Stimulated activated CD8-positive, alpha-beta memory T cell treated with anti-CD3 and anti-CD28 coated beads, Interleukin-7, amount 100 ng/mL, for 4 hours (primary cell): ENCODE data around the gene LIN28B.
"Not testable (repeated sequence)": the region's sequence is repeated elsewhere in the genome, so short reads cannot be mapped to it uniquely, and the experiment has no call there.

Source experiments
- DNase-seq, 2 donors: peaks; one replicate each; pipeline ENCODE4 v3.0.0-alpha.2; 2020; ENCODE audit warnings: low read depth in 2 of 2

Gene LIN28B

GRCh38 chr6:104955927-104956730 lies 778 bp upstream of the LIN28B start:
- DNase-seq, result no peak

GRCh38 chr6:104957301-104958177 lies 632 bp downstream of the LIN28B start:
- DNase-seq, result no peak

- DNase-seq, result no peak
Observed at GRCh38 chr6:104958178-104959025, 1.5 kb downstream of the LIN28B start.

GRCh38 chr6:104959026-104959858 lies 2.3 kb downstream of the LIN28B start:
- DNase-seq, result no peak

GRCh38 chr6:104969108-104969507 lies 12.2 kb downstream of the LIN28B start:
- no peak for DNase-seq

- DNase-seq, result no peak
Observed at GRCh38 chr6:104969785-104970581, 13.1 kb downstream of the LIN28B start.

- DNase-seq, result no peak
Observed at GRCh38 chr6:104973404-104973803, 16.5 kb downstream of the LIN28B start.

GRCh38 chr6:104983296-104983695 lies 26.4 kb downstream of the LIN28B start:
- DNase-seq, result no peak

GRCh38 chr6:104983776-104984175 lies 26.9 kb downstream of the LIN28B start:
- no peak for DNase-seq

- DNase-seq, result no peak
Observed at GRCh38 chr6:104984831-104985230, 27.9 kb downstream of the LIN28B start.

GRCh38 chr6:104985875-104986274 lies 29.0 kb downstream of the LIN28B start:
- DNase-seq, result not testable (repeated sequence)

- no peak for DNase-seq
Observed at GRCh38 chr6:104986625-104987024, 29.7 kb downstream of the LIN28B start.

- no peak for DNase-seq
Observed at GRCh38 chr6:104987218-104987617, 30.3 kb downstream of the LIN28B start.

GRCh38 chr6:104990085-104990484 lies 33.2 kb downstream of the LIN28B start:
- DNase-seq, result no peak

- DNase-seq, result not testable (repeated sequence)
Observed at GRCh38 chr6:104991062-104991461, 34.2 kb downstream of the LIN28B start.

GRCh38 chr6:104993576-104993975 lies 36.7 kb downstream of the LIN28B start:
- DNase-seq, result not testable (repeated sequence)

GRCh38 chr6:104995989-104996617 lies 39.2 kb downstream of the LIN28B start:
- DNase-seq, result no peak

- no peak for DNase-seq
Observed at GRCh38 chr6:105001063-105001462, 44.2 kb downstream of the LIN28B start.

- no peak for DNase-seq
Observed at GRCh38 chr6:105001906-105002305, 45.0 kb downstream of the LIN28B start.

GRCh38 chr6:105005451-105005850 lies 48.5 kb downstream of the LIN28B start:
- no peak for DNase-seq
